SW 1271 (cell line): ENCODE measurements around the gene NCKAP1.

Source experiments
- DNase-seq, 2 experiments: peaks; one replicate each; lab custom pipeline; 2025; lab: John Stamatoyannopoulos, UW

The NCKAP1 gene

DNA sequence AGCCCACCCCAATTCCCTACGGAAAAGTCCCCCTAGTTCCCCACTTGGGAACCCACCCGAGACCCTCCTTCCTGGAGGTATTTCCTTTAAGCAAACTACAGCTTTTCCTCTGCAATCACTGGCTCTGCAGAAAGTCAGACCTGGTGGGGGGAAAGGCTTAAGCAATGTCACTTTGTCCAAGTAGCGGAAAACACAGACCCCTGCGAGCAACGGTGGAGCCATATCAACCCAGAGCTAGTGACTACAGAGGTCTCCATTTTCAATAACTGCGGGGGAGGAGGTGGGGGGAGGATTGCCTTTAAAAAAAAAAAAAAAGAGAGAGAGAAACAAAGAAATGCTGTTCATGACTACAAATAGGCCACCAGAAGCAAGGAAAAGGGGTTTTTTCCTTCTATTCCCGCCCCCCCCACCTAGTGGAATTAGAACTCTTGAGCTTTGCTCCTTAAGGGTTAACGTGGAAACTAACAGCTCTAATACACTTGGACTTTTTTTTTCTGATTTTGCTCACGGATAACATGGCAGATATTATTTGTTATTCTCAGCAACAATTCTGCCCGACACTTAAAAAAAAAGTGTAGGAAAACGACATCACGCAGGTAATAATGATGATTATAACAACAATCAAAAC lies 170.7 kb downstream of the NCKAP1 start:
- no peak for DNase-seq

DNA sequence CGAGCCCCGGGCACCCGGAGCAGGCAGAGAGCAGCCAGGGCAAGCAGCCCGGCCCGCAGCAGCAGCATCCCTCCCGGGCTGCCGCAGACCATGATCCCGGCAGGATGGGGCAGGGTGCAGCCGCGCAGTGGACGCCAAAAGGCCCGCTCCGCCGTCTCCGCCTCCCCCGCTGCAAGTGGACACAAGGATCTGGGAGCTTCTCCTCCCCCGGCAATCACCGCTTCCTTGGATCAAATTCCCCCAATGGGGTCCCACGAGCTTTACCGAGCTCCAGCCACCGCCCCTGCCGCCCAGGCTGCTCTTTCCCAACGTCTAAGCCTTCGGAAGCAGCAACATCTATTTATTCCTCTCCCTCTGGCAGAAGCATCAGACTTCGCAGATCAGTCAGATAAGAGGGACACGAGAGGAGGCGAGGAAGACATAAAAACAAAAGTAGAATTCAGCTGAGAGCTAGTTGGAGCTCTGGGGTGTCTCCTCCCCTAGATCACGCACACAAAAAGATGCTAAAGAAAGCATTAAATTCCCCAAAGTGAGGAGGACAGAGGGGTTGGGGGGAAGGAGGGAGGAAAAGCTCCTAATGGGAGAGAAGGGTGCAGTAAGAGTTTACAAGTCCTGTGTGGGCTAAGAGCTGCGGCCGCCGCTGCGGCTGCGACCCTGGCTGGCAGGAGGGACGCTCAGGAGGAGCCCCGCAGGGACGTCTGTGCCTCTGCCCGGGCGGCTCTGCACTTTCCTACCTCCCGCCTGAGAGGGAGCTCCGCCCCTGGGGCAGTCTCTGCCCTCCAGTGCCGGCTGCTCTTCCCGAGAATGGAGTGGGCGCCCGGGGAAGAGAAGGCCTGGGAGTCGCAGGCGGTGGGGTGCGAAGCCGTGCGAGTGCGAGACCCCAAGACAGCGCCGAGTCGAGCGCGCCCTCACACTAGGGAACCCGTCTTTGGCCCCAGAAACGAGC lies 171.5 kb downstream of the NCKAP1 start, which contains the start of gene FRZB:
Gene FRZB, minus strand, starts transcription at position 177 of the 946 bp plus-strand sequence. Its CDS starts 85 bp downstream, at position 92.
- DNase-seq, result no peak

GRCh38 chr2:182866095-182866460 lies 172.2 kb downstream of the NCKAP1 start:
- no peak for DNase-seq

GRCh38 chr2:182864949-182865570 lies 173.2 kb downstream of the NCKAP1 start:
- no peak for DNase-seq

DNA sequence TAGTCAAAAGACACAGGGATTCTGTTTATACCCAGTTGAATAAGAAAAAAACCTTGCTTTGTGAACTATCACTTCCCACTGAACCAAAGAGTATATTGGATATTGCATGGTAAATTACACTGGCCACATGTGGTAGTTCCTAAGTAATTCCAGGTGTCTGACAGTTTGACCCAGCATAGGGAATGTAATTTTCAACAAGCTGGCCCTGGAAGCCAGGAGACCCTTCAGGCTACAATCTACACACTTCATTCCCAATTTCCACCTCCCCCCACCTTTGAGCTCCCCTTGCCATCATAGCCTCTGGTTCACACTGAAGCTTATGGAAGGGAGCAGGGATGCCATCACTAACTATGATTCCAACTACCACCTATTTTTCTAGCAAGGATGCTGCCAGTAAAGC lies 174.6 kb downstream of the NCKAP1 start:
- no peak for DNase-seq

GRCh38 chr2:182862091-182862490 lies 176.2 kb downstream of the NCKAP1 start:
- no peak for DNase-seq

- DNase-seq, result no peak
These were observed 177.4 kb downstream of the NCKAP1 start for GRCh38 chr2:182860858-182861257.
